ENCODE results near the gene FAM83C. TPM values are rescaled to one million over a fixed set of nuclear protein-coding genes. Genes with fewer than 3 reads are reported as not detected.

Gene FAM83C
- total and polyA plus RNA-seq, 2 donors (not counting 1 experiment from before 2014, with no cell fraction given) = not detected

- 89% methylated on average over 9 of the region's 12 CpGs for WGBS (ENCODE audit: insufficient coverage)
- no peaks in the 10 kb centered on the region for H3K27me3 Mint-ChIP-seq
- CTCF ChIA-PET = interaction anchor here (0.5 to 6.1 kb wide), 8 partner anchors 18 to 625 kb away, joined by 3 to 63 read pairs (median 6); partner anchors contain the start of gene MMP24OS
- Histone ChIP-seq H3K36me3 (replicated peaks in 1 of 2; ENCODE audit: control extremely low read depth in 1 of 2, control insufficient read depth in 1 of 2, extremely low read depth in 1 of 2, insufficient read depth in 2 of 2, low read length in 1 of 2) (peaks cover 0 to 5% of the 10 kb centered on the region in 2 experiments), H3K9ac (ENCODE audit: low read length) (no peak overlapping the region), H3K27me3 (replicated peaks in 1 of 4; ENCODE audit: control extremely low read depth in 1 of 4, control insufficient read depth in 3 of 4, insufficient read depth in 4 of 4, low read length in 3 of 4) (no peaks in the 10 kb centered on the region), H3K4me3 (ENCODE audit: control extremely low read depth in 1 of 5, extremely low read depth in 1 of 5, insufficient read depth in 1 of 5, low read depth in 2 of 5, low read length in 4 of 5) (no peak overlapping the region), H3K4me2 (replicated peaks; ENCODE audit: low read depth, low read length, poor library complexity, severe bottlenecking) (no peak overlapping the region), H3K4me1 (ENCODE audit: control insufficient read depth in 2 of 2, insufficient read depth in 2 of 2, low read length in 2 of 2) (peaks cover 0 to 7% of the 10 kb centered on the region in 2 donors), H3K9me3 (ENCODE audit: control extremely low read depth in 1 of 3, control insufficient read depth in 2 of 3, insufficient read depth in 1 of 3, low read length in 2 of 3) (no peaks in the 10 kb centered on the region), H4K20me1 (ENCODE audit: control insufficient read depth, insufficient read depth, low read length, poor library complexity, severe bottlenecking) (no peaks in the 10 kb centered on the region), H2AFZ (ENCODE audit: insufficient read depth, low read depth, low read length, poor library complexity, severe bottlenecking) (no peak overlapping the region), H3K79me2 (ENCODE audit: control insufficient read depth, insufficient read depth, low read length) (no peaks in the 10 kb centered on the region), H3K27ac (ENCODE audit: low read length in 2 of 2) (no peak overlapping the region)
- no peak for ATAC-seq (ENCODE audit: low read depth)
- H3K4me1 Mint-ChIP-seq = peaks cover 5% of the 10 kb centered on the region
- no peak overlapping the region for H3K27ac Mint-ChIP-seq
- no peaks in the 10 kb centered on the region for H3K9me3 Mint-ChIP-seq (ENCODE audit: insufficient read depth)
- TF ChIP-seq CTCF (IDR thresholded peaks at IDR 0.05) = no peak
- no peak for TF ChIP-seq EZH2 (IDR thresholded peaks at IDR 0.05; ENCODE audit: borderline replicate concordance, insufficient read depth, low read depth, low read length, poor library complexity, severe bottlenecking)
- POLR2A ChIA-PET = no interaction called here
- H3K4me3 Mint-ChIP-seq = no peak overlapping the region
- intact Hi-C loops (cut with micrococcal nuclease) = loop anchor here (2.0 to 10.0 kb wide), 2 partner anchors 133 to 471 kb away; partner anchors contain the start of gene GDF5
- DNase-seq = no peak
Observed at GRCh38 chr20:35305682-35306556, 13.7 kb upstream of the FAM83C start.

GRCh38 chr20:35304956-35305355, 12.7 kb upstream of the FAM83C start:
- Mint-ChIP-seq H3K27ac (peak overlapping the region; percentile 61), H3K9me3 (ENCODE audit: insufficient read depth) (no peaks in the 10 kb centered on the region), H3K27me3 (no peaks in the 10 kb centered on the region), H3K4me1 (peaks cover 5% of the 10 kb centered on the region), H3K4me3 (no peak overlapping the region)
- no peaks in the 10 kb centered on the region for H4K20me1 ChIP-seq (ENCODE audit: control insufficient read depth, insufficient read depth, low read length, poor library complexity, severe bottlenecking)
- peaks cover 0 to 5% of the 10 kb centered on the region in 2 experiments for H3K36me3 ChIP-seq (replicated peaks in 1 of 2; ENCODE audit: control extremely low read depth in 1 of 2, control insufficient read depth in 1 of 2, extremely low read depth in 1 of 2, insufficient read depth in 2 of 2, low read length in 1 of 2)
- H3K27me3 ChIP-seq (replicated peaks in 1 of 4; ENCODE audit: control extremely low read depth in 1 of 4, control insufficient read depth in 3 of 4, insufficient read depth in 4 of 4, low read length in 3 of 4) = no peaks in the 10 kb centered on the region
- peaks cover 0 to 7% of the 10 kb centered on the region in 2 donors for H3K4me1 ChIP-seq (ENCODE audit: control insufficient read depth in 2 of 2, insufficient read depth in 2 of 2, low read length in 2 of 2)
- H2AFZ ChIP-seq (ENCODE audit: insufficient read depth, low read depth, low read length, poor library complexity, severe bottlenecking) = no peak overlapping the region
- no peak overlapping the region for H3K27ac ChIP-seq (ENCODE audit: low read length in 2 of 2)
- TF ChIP-seq CTCF (IDR thresholded peaks at IDR 0.05) (no peak), EZH2 (IDR thresholded peaks at IDR 0.05; ENCODE audit: borderline replicate concordance, insufficient read depth, low read depth, low read length, poor library complexity, severe bottlenecking) (no peak)
- H3K9me3 ChIP-seq (ENCODE audit: control extremely low read depth in 1 of 3, control insufficient read depth in 2 of 3, insufficient read depth in 1 of 3, low read length in 2 of 3) = no peaks in the 10 kb centered on the region
- no peak for ATAC-seq (ENCODE audit: low read depth)
- POLR2A ChIA-PET = no interaction called here
- 96% methylated on average over 6 of the region's 6 CpGs for WGBS (ENCODE audit: insufficient coverage)
- H3K9ac ChIP-seq (ENCODE audit: low read length) = no peak overlapping the region
- no peak overlapping the region for H3K4me3 ChIP-seq (ENCODE audit: control extremely low read depth in 1 of 5, extremely low read depth in 1 of 5, insufficient read depth in 1 of 5, low read depth in 2 of 5, low read length in 4 of 5)
- CTCF ChIA-PET = interaction anchor here (0.8 to 6.1 kb wide), 8 partner anchors 17 to 469 kb away, joined by 3 to 63 read pairs (median 5); partner anchors contain the start of genes GDF5 and MMP24OS
- H3K4me2 ChIP-seq (replicated peaks; ENCODE audit: low read depth, low read length, poor library complexity, severe bottlenecking) = no peak overlapping the region
- intact Hi-C loops (cut with micrococcal nuclease) = loop anchor here (1.0 to 10.0 kb wide), 4 partner anchors 134 to 577 kb away; partner anchors contain the start of gene GDF5
- no peak for DNase-seq
- H3K79me2 ChIP-seq (ENCODE audit: control insufficient read depth, insufficient read depth, low read length) = no peaks in the 10 kb centered on the region
